Stimulated activated CD8-positive, alpha-beta memory T cell treated with anti-CD3 and anti-CD28 coated beads, Interleukin-12 subunit alpha, Interleukin-12 subunit beta, amount 100 ng/mL, for 24 hours (primary cell): ENCODE measurements around the gene KATNB1.

ENCODE experiments used
- DNase-seq: peaks from one replicate; pipeline ENCODE4 v3.0.0-alpha.2; 2020; ENCODE audit errors: extremely low read depth

KATNB1 gene

GRCh38 chr16:57756424-57757325, 21.1 kb downstream of the KATNB1 start:
- DNase-seq: no peak

GRCh38 chr16:57757326-57757786, 21.8 kb downstream of the KATNB1 start:
- DNase-seq: peak; percentile 66

- DNase-seq: no peak
Observed at GRCh38 chr16:57757883-57758282, 22.3 kb downstream of the KATNB1 start.

- DNase-seq: no peak
Observed at GRCh38 chr16:57758331-57759117, 23.0 kb downstream of the KATNB1 start.

GRCh38 chr16:57759131-57759530, 23.6 kb downstream of the KATNB1 start:
- no peak for DNase-seq

GRCh38 chr16:57759541-57760356, 24.2 kb downstream of the KATNB1 start:
- no peak for DNase-seq

GRCh38 chr16:57760357-57761160, 25.0 kb downstream of the KATNB1 start:
- DNase-seq: no peak

GRCh38 chr16:57761301-57761700, 25.7 kb downstream of the KATNB1 start:
- no peak for DNase-seq

- DNase-seq: no peak
Observed at GRCh38 chr16:57761957-57762356, 26.4 kb downstream of the KATNB1 start.

GRCh38 chr16:57762365-57763040, 26.9 kb downstream of the KATNB1 start:
- no peak for DNase-seq

- no peak for DNase-seq
Observed at GRCh38 chr16:57763285-57764005, 27.9 kb downstream of the KATNB1 start.

GRCh38 chr16:57764006-57764340, 28.4 kb downstream of the KATNB1 start:
- no peak for DNase-seq

- DNase-seq: no peak
Observed at GRCh38 chr16:57764341-57765159, 29.0 kb downstream of the KATNB1 start.

GRCh38 chr16:57765160-57765728, 29.7 kb downstream of the KATNB1 start:
- DNase-seq: no peak

- DNase-seq: no peak
Observed at GRCh38 chr16:57766714-57767348, 31.3 kb downstream of the KATNB1 start.

GRCh38 chr16:57769541-57770145, 34.1 kb downstream of the KATNB1 start:
- no peak for DNase-seq

- DNase-seq: no peak
Observed at GRCh38 chr16:57770361-57770760, 34.8 kb downstream of the KATNB1 start.
